Fibroblast of the aortic adventitia (primary cell): ENCODE data around the gene KRIT1. TPM values are rescaled to one million over a fixed set of nuclear protein-coding genes. Genes with fewer than 3 reads are reported as not detected.

Experiments used
- DNase-seq: peaks from one replicate; pipeline ENCODE4 v3.0.0-alpha.2; 2010; ENCODE audit warnings: low read depth
- H3K4me3 ChIP-seq: 2 replicates; pipeline ENCODE4 v1.5.1; 2011; ENCODE audit warnings: low read depth, mild to moderate bottlenecking, control low read depth, low read length, moderate library complexity
- small RNA-seq: library from RNA; depleted of rRNA; stranded (forward); fragments of <200 nt; gene quantifications from one replicate; pipeline ENCODE3, GENCODE V24; 2012
- total RNA-seq: library from RNA; depleted of rRNA; stranded (reverse); fragments of >200 nt; gene quantifications from 2 replicates; pipeline ENCODE4 v1.2.3, GENCODE V29; 2012; ENCODE audit warnings: low replicate concordance
- TF ChIP-seq, protein P1 (sequence below): IDR thresholded peaks from 2 replicates; pipeline ENCODE4 v1.5.1; 2011; ENCODE audit warnings: mild to moderate bottlenecking, low read length, control low read depth, inconsistent platforms; ENCODE audit not compliant: insufficient read depth

Gene KRIT1
- total RNA-seq, 1 donor = 53.1 TPM

- DNase-seq = peak; percentile 9
- TF ChIP-seq, protein P1, sequence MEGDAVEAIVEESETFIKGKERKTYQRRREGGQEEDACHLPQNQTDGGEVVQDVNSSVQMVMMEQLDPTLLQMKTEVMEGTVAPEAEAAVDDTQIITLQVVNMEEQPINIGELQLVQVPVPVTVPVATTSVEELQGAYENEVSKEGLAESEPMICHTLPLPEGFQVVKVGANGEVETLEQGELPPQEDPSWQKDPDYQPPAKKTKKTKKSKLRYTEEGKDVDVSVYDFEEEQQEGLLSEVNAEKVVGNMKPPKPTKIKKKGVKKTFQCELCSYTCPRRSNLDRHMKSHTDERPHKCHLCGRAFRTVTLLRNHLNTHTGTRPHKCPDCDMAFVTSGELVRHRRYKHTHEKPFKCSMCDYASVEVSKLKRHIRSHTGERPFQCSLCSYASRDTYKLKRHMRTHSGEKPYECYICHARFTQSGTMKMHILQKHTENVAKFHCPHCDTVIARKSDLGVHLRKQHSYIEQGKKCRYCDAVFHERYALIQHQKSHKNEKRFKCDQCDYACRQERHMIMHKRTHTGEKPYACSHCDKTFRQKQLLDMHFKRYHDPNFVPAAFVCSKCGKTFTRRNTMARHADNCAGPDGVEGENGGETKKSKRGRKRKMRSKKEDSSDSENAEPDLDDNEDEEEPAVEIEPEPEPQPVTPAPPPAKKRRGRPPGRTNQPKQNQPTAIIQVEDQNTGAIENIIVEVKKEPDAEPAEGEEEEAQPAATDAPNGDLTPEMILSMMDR = no peak
- H3K4me3 ChIP-seq = no peak overlapping the region
Observed at GRCh38 chr7:92156990-92157389, 88.7 kb downstream of the KRIT1 start.

DNA sequence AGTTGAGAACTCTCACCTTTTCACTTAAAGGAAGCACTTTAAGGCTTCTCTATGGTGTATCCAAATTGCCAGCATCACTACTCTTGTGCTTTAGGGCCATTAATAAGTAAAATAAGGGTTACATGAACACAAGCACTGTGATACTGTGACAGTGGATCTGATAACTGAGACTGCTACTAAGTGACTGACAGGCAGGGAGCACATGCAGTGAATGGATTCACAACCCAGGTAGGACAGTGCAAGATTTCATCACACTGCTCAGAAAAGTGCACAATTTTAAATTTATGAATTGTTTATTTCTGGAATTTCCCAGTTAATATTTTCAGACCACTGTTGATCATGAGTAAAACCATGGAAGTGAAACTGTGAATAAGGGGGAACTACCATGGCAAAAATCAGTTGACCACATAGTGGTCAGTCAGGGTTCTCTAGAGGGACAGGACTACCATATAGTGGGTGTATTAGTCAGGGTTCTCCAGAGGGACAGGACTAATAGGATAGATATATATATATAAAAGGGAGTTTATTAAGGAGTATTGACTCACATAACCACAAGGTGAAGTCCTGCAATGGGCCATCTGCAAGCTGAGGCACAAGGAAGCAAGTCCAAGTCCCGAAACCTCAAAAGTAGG, 90.5 kb downstream of the KRIT1 start:
- no peak for DNase-seq
- TF ChIP-seq, protein P1 = no peak
- H3K4me3 ChIP-seq = no peak overlapping the region

DNA sequence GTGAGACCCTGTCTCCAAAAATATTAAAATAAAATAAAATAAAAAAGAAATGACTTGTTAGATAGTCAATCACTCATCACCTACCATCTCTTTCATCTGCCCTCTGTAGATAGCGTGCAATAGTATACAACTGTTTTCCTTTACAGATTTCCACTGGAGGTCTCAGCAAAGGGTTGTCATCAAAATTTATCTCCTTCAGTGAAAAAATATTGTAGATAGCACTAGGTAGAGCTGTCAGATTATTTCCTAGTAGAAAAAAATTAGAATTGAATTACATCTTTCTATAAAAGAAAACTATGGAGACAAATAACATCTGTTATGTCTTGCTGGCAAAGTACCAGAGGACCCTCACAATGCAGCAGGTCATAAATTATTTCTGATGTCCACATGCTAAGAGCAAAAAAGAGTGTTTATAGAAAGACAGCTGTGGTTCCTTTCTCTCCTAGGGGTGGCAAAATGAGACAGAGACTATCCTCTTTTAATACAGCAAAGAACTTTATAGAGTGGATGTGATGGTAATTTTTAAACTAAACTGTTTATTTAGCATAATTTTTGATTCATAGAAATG, 95.2 kb downstream of the KRIT1 start:
- no peak for DNase-seq
- TF ChIP-seq, protein P1 = no peak
- H3K4me3 ChIP-seq = no peak overlapping the region

DNA sequence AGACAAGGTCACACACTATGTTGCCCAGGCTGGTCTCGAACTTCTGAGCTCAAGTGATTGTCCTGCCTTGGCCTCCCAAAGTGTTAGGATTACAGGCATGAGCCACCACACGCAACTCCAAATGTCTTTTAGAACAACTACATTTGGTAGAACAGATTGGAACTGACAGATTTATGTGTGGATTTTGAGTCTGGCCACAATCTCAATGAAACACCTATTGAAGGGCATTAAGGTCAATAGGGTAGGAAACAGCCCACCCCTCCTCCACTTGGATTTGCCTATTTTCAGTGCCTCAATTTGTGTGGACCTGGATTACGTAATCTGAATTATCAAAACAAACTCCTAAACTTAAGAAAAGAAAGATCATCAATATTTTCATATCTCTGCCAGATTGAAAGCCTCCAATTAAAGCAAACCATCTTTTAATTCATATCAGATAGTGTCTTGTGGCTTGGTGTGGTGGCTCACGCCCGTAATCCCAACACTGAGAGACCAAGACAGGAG, 95.9 kb downstream of the KRIT1 start:
- no peak overlapping the region for H3K4me3 ChIP-seq
- DNase-seq = no peak
- TF ChIP-seq, protein P1 = no peak

Small RNA genes lying within 50 kb of the gene (small RNA-seq; reads per million reads assigned to genes)
- gene MIR1285-1 = not detected
- not detected for gene RF00019

Other genes with a start within 250 kb of the KRIT1 start
- 119 and 120 TPM in 2 replicates for gene CYP51A1, start 111.4 kb downstream of the KRIT1 start, total RNA-seq
- gene LRRD1, start 66.8 kb downstream of the KRIT1 start, total RNA-seq = 0.09 and 0.41 TPM in 2 replicates
- 75.8 and 118 TPM in 2 replicates for gene ANKIB1, start 60 bp upstream of the KRIT1 start, total RNA-seq
- gene GATAD1, start 201.6 kb upstream of the KRIT1 start, total RNA-seq = 14.8 and 25.7 TPM in 2 replicates
- not detected in 2 replicates for gene ERVW-1, start 232.0 kb upstream of the KRIT1 start, total RNA-seq